ENCODE results near the gene CNN2. TPM values are rescaled to one million over a fixed set of nuclear protein-coding genes. Genes with fewer than 3 reads are reported as not detected.
A peak's percentile ranks its signal among the peaks of the same experiment; 100 is the strongest.

CNN2 gene
- total and polyA plus RNA-seq, 2 of the 8 experiments (the other 6 are each of a cell fraction or from before 2014, with no cell fraction given), result 189 to 551 TPM

DNA sequence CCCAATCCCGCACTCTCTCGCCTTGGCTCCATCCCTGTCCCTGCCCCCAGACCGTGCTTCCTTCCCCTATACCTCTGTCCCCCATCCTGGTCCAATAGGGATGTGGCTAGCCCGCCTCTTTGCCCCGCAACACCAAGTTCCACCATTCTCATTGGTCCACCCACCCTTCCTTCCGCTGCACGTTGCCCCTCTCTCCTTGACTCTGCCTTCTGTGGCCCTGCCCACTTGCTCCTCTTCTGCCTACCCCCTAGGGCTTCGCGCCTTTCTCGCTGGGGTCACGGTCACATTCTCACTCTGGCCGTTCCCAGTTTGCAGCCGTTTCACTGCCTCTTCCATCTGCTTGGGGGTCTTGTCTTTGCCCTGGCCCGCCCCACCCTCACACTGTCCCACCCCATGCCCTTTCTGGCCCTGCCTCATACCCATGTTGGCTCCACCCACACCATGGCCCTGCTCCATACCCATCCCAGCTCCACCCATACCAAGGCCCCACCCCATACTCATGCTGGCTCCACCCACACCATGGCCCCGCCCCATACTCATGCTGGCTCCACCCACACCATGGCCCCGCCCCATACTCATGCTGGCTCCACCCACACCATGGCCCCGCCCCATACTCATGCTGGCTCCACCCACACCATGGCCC is 36.1 kb downstream of the CNN2 start:
- H2AFZ ChIP-seq (ENCODE audit: low read length), result no peak overlapping the region
- peak overlapping the region; percentile 8; the same call in 1 of the 2 replicates for H2BK5ac ChIP-seq (ENCODE audit: low read depth, low read length)
- H3K4me3 ChIP-seq (ENCODE audit: extremely low read depth in 1 of 4, insufficient read depth in 2 of 4, low read depth in 3 of 4, low read length in 4 of 4), result no peak overlapping the region
- H2BK120ac ChIP-seq (replicated peaks; ENCODE audit: low read depth, low read length), result no peak overlapping the region
- no peak overlapping the region for H3K14ac ChIP-seq (ENCODE audit: insufficient read length)
- no peak overlapping the region for H4K91ac ChIP-seq (replicated peaks; ENCODE audit: insufficient read length, low read length)
- H3K79me2 ChIP-seq (ENCODE audit: control insufficient read depth in 1 of 2, insufficient read depth in 2 of 2, low read length in 2 of 2), result no peaks in the 10 kb centered on the region
- ChIA-PET POLR2A (ENCODE audit: partially characterized antibody) (interaction anchor here (0.6 to 6.9 kb wide), 8 partner anchors 10 to 735 kb away, joined by 3 to 97 read pairs (median 4); partner anchors contain the start of genes CNN2 and RNU6-2), CTCF (ENCODE audit: partially characterized antibody) (interaction anchor here (0.6 to 1.5 kb wide), 3 partner anchors 23 to 883 kb away, joined by 3 to 4 read pairs (median 3); partner anchors contain the start of gene ABCA7)
- no peak overlapping the region for H2BK20ac ChIP-seq (ENCODE audit: low read length)
- no peak overlapping the region for H3K4ac ChIP-seq (replicated peaks; ENCODE audit: insufficient read length, low read depth, low read length)
- no peaks in the 10 kb centered on the region for H3K79me1 ChIP-seq (ENCODE audit: low read depth, low read length)
- peaks cover 0 to 24% (median 16%) of the 10 kb centered on the region in 4 experiments; a peak in 5 of 7 replicates for H3K27me3 ChIP-seq (replicated peaks in 1 of 4; ENCODE audit: control insufficient read depth in 3 of 4, extremely low read depth in 1 of 4, insufficient read depth in 3 of 4, low read length in 3 of 4)
- H3K4me2 ChIP-seq (ENCODE audit: insufficient read depth in 1 of 2, low read depth in 2 of 2, low read length in 2 of 2), result no peak overlapping the region
- H3K23ac ChIP-seq (ENCODE audit: insufficient read length), result no peak overlapping the region
- peaks cover 0 to 18% (median 6%) of the 10 kb centered on the region in 4 experiments; a peak in 4 of 8 replicates for H3K36me3 ChIP-seq (ENCODE audit: control insufficient read depth in 2 of 4, insufficient read depth in 4 of 4, low read length in 3 of 4)
- H4K5ac ChIP-seq (ENCODE audit: insufficient read length, low read depth, low read length), result no peak overlapping the region
- no peak overlapping the region for H3K27ac ChIP-seq (ENCODE audit: low read depth, low read length)
- H2AK5ac ChIP-seq (ENCODE audit: low read depth, low read length), result no peak overlapping the region
- H3K56ac ChIP-seq (replicated peaks; ENCODE audit: insufficient read length, low read depth, low read length), result no peak overlapping the region
- H3K23me2 ChIP-seq (ENCODE audit: low read depth, low read length), result peaks cover 11% of the 10 kb centered on the region; the same call in 1 of the 2 replicates
- no peak for FAIRE-seq
- H3K9me3 ChIP-seq (ENCODE audit: insufficient read depth in 2 of 2, low read depth in 1 of 2, low read length in 1 of 2), result peaks cover 18 to 36% of the 10 kb centered on the region in 2 experiments
- H2BK12ac ChIP-seq (ENCODE audit: low read depth, low read length), result no peak overlapping the region
- H3K18ac ChIP-seq (ENCODE audit: extremely low read depth, low read length), result no peak overlapping the region
- peaks cover 0 to 27% (median 18%) of the 10 kb centered on the region in 4 experiments; a peak in 6 of 7 replicates for H3K4me1 ChIP-seq (replicated peaks in 1 of 4; ENCODE audit: control insufficient read depth in 3 of 4, insufficient read depth in 4 of 4, low read length in 3 of 4)
- no peak overlapping the region for H2BK15ac ChIP-seq (ENCODE audit: low read length)
- no peak overlapping the region for H3K9ac ChIP-seq (replicated peaks in 1 of 4; ENCODE audit: extremely low read depth in 1 of 4, low read depth in 3 of 4, low read length in 3 of 4)
- DNase-seq (ENCODE audit: low read depth in 1 of 2, low spot score in 2 of 2), result peak in 1 of 2 experiments; percentile 48
- no peak overlapping the region for H4K8ac ChIP-seq (ENCODE audit: extremely low read depth, insufficient read depth, low read length)
- 90% methylated on average over 13 of the region's 17 CpGs; no CpG with 5 or more reads in 1 of the 2 experiments for WGBS, 2 experiments (ENCODE audit: extremely low coverage in 1 of 2, insufficient coverage in 1 of 2, insufficient read length in 1 of 2, insufficient replicate concordance in 2 of 2, low coverage in 1 of 2, low lambda C conversion rate in 2 of 2, missing lambda C conversion rate in 1 of 2)
- H4K20me1 ChIP-seq (replicated peaks in 1 of 2; ENCODE audit: control insufficient read depth in 1 of 2, insufficient read depth in 2 of 2, low read length in 2 of 2), result peaks cover 0 to 7% of the 10 kb centered on the region in 2 experiments
- TF ChIP-seq YY1 (IDR thresholded peaks at IDR 0.05; ENCODE audit: low read depth, low read length), result no peak
- no peak for TF ChIP-seq ASH2L (IDR thresholded peaks at IDR 0.05; ENCODE audit: low read length)
- no peak for TF ChIP-seq USF2 (IDR thresholded peaks at IDR 0.05; ENCODE audit: low read length)

Data from H1 (cell line).